Esophagus muscularis mucosa (tissue), 4 donors: ENCODE measurements around the gene TRAF3. TPM values are rescaled to one million over a fixed set of nuclear protein-coding genes. Genes with fewer than 3 reads are reported as not detected.
"Not testable (repeated sequence)": the region's sequence is repeated elsewhere in the genome, so short reads cannot be mapped to it uniquely, and the experiment has no call there.

Experiments used
- DNase-seq: peaks from one replicate; pipeline ENCODE4 v3.0.0-alpha.2; 2017; ENCODE audit errors: extremely low spot score
- H3K27ac ChIP-seq, 4 donors: fragments of 200-600 bp; sonication (generic); replicated peaks in 1 of 4; 1 replicate in 3 of 4; 2 replicates in 1 of 4; pipeline ENCODE4 v1.5.1; 2016 to 2019; ENCODE audit warnings: mild to moderate bottlenecking in 1 of 4
- H3K27me3 ChIP-seq, 4 donors: fragments of 200-600 bp; sonication (generic); one replicate each; pipeline versions ENCODE4 v1.5.1 to v1.6.0; 2016 to 2019
- H3K36me3 ChIP-seq, 4 donors: fragments of 200-600 bp; sonication (generic); one replicate each; pipeline ENCODE4 v1.5.1; 2016 to 2019
- H3K4me1 ChIP-seq, 4 donors: fragments of 200-600 bp; sonication (generic); one replicate each; pipeline ENCODE4 v1.5.1; 2016 to 2019
- H3K4me3 ChIP-seq, 4 donors: fragments of 200-600 bp; sonication (generic); 1 replicate in 2 of 4; 2 replicates in 2 of 4; pipeline ENCODE4 v1.5.1; 2016 to 2019; ENCODE audit warnings: mild to moderate bottlenecking in 4 of 4, moderate library complexity in 1 of 4
- H3K9me3 ChIP-seq, 4 donors: fragments of 200-600 bp; sonication (generic); 1 replicate in 3 of 4; 2 replicates in 1 of 4; pipeline ENCODE4 v1.5.1; 2016 to 2019
- EP300 ChIP-seq: sonication (generic); formaldehyde crosslinking; IDR thresholded peaks from one replicate; pipeline ENCODE4 v1.6.1; 2017; ENCODE audit warnings: antibody characterized with exemption
- POLR2A ChIP-seq: fragments of 450-650 bp; IDR thresholded peaks from one replicate; pipeline ENCODE4 v1.6.1; 2017; ENCODE audit warnings: antibody characterized with exemption, moderate library complexity, mild to moderate bottlenecking, low read depth
- POLR2AphosphoS5 ChIP-seq, 2 donors: sonication (generic); formaldehyde crosslinking; IDR thresholded peaks; one replicate each; pipeline ENCODE4 v1.6.1; 2017; ENCODE audit warnings: antibody characterized with exemption in 2 of 2
- WGBS: methylation state at CpG from one replicate; pipeline ENCODE4 v1.1.5; 2018; 5-methylcytosine and 5-hydroxymethylcytosine counted together
- intact Hi-C: fragments of 100-400 bp; cut with DNase I; formaldehyde crosslinking; loops from one replicate; pipeline ENCODE4 v1.15.1; 2023
- total RNA-seq, 4 donors: library from RNA; depleted of rRNA; stranded (reverse); fragments of >200 nt; gene quantifications; one replicate each; pipeline versions ENCODE4 v1.1.0 to v1.2.1, GENCODE V29; 2016
- TF ChIP-seq, protein P1 (sequence below), 3 experiments: fragments of 200-600 bp in 2 of 3; fragments of 450-650 bp in 1 of 3; sonication (generic) in 2 of 3; IDR thresholded peaks; one replicate each; pipeline ENCODE4 v1.5.1; 2017 to 2019; ENCODE audit warnings: antibody characterized with exemption in 3 of 3, mild to moderate bottlenecking in 2 of 3, moderate library complexity in 1 of 3

Gene TRAF3
- total RNA-seq, 4 donors from 2014 or later: 9.6 to 19.1 (median 17.5) TPM

DNA sequence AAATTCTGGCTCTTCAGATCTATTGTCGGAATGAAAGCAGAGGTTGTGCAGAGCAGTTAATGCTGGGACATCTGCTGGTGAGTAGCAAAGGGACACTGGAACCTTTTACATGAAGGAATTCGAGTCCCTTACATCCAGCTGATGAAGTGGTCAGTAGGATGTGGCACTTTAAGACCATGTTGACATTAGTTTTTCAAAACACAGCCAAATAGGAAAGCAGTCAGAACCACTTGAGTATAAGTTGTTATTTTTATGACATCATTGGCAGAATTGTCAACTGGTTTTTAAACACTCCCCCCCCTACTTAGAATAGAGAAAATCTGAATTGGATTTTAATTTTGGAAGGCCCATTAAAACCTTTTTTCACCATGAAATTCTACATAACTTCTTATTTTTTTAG, 98.4 kb downstream of the TRAF3 start:
- no peak overlapping the region for H3K27ac ChIP-seq
- DNase-seq: no peak
- H3K4me3 ChIP-seq: no peak overlapping the region
- H3K9me3 ChIP-seq: no peaks in the 10 kb centered on the region
- H3K27me3 ChIP-seq: no peaks in the 10 kb centered on the region
- TF ChIP-seq POLR2A: no peak
- TF ChIP-seq, protein P1, sequence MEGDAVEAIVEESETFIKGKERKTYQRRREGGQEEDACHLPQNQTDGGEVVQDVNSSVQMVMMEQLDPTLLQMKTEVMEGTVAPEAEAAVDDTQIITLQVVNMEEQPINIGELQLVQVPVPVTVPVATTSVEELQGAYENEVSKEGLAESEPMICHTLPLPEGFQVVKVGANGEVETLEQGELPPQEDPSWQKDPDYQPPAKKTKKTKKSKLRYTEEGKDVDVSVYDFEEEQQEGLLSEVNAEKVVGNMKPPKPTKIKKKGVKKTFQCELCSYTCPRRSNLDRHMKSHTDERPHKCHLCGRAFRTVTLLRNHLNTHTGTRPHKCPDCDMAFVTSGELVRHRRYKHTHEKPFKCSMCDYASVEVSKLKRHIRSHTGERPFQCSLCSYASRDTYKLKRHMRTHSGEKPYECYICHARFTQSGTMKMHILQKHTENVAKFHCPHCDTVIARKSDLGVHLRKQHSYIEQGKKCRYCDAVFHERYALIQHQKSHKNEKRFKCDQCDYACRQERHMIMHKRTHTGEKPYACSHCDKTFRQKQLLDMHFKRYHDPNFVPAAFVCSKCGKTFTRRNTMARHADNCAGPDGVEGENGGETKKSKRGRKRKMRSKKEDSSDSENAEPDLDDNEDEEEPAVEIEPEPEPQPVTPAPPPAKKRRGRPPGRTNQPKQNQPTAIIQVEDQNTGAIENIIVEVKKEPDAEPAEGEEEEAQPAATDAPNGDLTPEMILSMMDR (IDR thresholded peaks at IDR 0.05): no peak
- no peak for TF ChIP-seq EP300
- no peak for TF ChIP-seq POLR2AphosphoS5 (IDR thresholded peaks at IDR 0.05)
- 84% methylated on average over 2 of the region's 2 CpGs for WGBS
- H3K36me3 ChIP-seq: peaks cover 18 to 65% (median 35%) of the 10 kb centered on the region in 4 donors
- H3K4me1 ChIP-seq: no peaks in the 10 kb centered on the region
- intact Hi-C loops: no loop called here

DNA sequence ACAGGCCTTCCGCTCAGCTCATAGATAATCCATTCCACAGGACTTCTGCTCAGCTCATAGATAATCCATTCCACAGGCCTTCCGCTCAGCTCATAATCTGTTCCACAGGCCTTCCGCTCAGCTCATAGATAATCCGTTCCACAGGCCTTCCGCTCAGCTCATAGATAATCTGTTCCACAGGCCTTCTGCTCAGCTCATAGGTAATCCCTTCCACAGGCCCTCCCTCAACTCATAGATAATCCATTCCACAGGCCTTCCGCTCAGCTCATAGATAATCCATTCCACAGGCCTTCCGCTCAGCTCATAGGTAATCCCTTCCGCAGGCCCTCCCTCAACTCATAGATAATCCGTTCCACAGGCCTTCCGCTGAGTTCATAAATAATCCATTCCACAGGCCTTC, 100.3 kb downstream of the TRAF3 start:
- H3K9me3 ChIP-seq, intact Hi-C loops, H3K4me3 ChIP-seq, DNase-seq, H3K4me1 ChIP-seq, H3K27me3 ChIP-seq, H3K27ac ChIP-seq: not testable (repeated sequence)
- 96% methylated on average over 10 of the region's 10 CpGs for WGBS
- peaks cover 18 to 47% (median 26%) of the 10 kb centered on the region in 4 donors for H3K36me3 ChIP-seq

DNA sequence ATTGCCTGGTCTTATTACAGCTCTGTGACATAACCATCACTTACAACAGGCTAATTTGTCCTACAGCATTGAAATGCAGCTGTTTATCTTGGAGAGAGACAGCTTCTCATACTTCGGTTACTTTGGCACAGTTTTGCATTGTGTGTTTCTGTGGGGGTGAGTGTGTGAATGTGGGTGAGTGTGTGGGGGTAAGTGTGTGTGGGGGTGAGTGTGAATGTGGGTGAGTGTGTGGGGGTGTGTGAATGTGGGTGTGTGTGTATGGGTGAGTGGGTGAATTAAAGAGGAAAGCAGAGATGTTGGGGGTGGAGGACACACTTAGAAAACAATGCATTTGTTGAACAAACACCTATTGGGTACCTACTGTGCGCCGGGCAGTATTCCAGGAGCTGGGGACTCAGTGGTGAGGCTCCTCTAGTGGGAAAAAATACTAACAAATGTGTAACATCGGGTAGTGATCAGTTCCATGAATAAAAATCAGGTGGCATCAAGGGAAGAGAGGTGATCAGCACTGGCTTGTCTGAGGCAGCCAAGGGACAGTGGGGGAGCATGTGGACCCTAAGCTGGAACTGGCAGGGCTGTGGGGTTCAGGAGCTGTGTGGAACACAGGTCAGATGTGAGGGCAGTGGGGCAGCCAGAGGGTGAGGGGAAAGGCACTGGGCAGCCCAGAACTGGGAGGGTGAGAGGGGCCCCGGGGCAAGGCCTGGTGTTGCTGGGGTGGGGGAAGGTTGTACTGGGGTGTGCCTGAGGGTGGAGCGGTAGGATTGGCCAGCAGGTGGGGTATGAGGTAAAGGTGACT, 101.1 kb downstream of the TRAF3 start:
- Histone ChIP-seq H3K4me1 (no peaks in the 10 kb centered on the region), H3K9me3 (no peaks in the 10 kb centered on the region), H3K36me3 (peaks cover 18 to 44% (median 24%) of the 10 kb centered on the region in 4 donors), H3K4me3 (no peak overlapping the region), H3K27me3 (no peaks in the 10 kb centered on the region), H3K27ac (no peak overlapping the region)
- no peak for DNase-seq
- TF ChIP-seq, protein P1 (IDR thresholded peaks at IDR 0.05): no peak
- TF ChIP-seq EP300 (no peak), POLR2A (no peak), POLR2AphosphoS5 (IDR thresholded peaks at IDR 0.05) (no peak)
- intact Hi-C loops: no loop called here
- WGBS: 93% methylated on average over 6 of the region's 6 CpGs

DNA sequence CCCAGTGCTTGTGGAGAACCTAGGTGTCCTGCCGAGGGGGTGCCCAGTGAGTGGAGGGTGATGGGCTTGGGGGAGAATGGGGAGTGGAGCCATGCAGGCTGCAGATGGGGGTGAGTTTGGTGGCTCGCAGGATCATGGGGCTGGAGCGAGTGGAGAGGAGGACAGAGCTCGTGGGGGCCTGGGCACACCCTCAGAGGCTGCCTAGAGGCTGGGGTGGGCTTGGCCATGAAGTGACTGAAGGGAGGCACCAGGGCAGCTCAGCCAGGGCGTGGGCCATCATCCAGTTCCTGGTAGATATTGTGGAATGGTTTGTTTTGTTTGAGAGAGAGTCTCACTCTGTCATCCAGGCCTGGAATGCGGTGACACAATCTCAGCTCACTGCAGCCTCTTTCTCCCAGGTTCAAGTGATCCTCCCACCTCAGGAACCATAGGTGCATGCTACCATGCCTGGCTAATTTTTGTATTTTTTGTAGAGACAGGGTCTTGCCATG, 101.8 kb downstream of the TRAF3 start:
- H3K9me3 ChIP-seq: no peaks in the 10 kb centered on the region
- H3K4me1 ChIP-seq: no peaks in the 10 kb centered on the region
- WGBS: over 99% methylated on average over 6 of the region's 6 CpGs
- H3K27me3 ChIP-seq: no peaks in the 10 kb centered on the region
- no peak for DNase-seq
- intact Hi-C loops: no loop called here
- no peak overlapping the region for H3K4me3 ChIP-seq
- H3K36me3 ChIP-seq: peaks cover 18 to 42% (median 23%) of the 10 kb centered on the region in 4 donors
- H3K27ac ChIP-seq: no peak overlapping the region
- TF ChIP-seq EP300 (no peak), POLR2AphosphoS5 (IDR thresholded peaks at IDR 0.05) (no peak)

GRCh38 chr14:102882226-102882906, 105.1 kb downstream of the TRAF3 start:
- intact Hi-C loops: no loop called here
- Histone ChIP-seq H3K27me3 (no peaks in the 10 kb centered on the region), H3K27ac (no peak overlapping the region), H3K9me3 (no peaks in the 10 kb centered on the region), H3K4me1 (no peaks in the 10 kb centered on the region), H3K4me3 (no peak overlapping the region), H3K36me3 (peaks cover 4 to 43% (median 16%) of the 10 kb centered on the region in 4 donors)
- WGBS: 80% methylated on average over 5 of the region's 5 CpGs
- no peak for TF ChIP-seq POLR2A
- no peak for TF ChIP-seq POLR2AphosphoS5 (IDR thresholded peaks at IDR 0.05)
- no peak for TF ChIP-seq EP300
- TF ChIP-seq, protein P1 (IDR thresholded peaks at IDR 0.05): no peak
- DNase-seq: no peak
